ENCODE results near the gene CLEC18A.
"Not testable (repeated sequence)": the region's sequence is repeated elsewhere in the genome, so short reads cannot be mapped to it uniquely, and the experiment has no call there.

DNA sequence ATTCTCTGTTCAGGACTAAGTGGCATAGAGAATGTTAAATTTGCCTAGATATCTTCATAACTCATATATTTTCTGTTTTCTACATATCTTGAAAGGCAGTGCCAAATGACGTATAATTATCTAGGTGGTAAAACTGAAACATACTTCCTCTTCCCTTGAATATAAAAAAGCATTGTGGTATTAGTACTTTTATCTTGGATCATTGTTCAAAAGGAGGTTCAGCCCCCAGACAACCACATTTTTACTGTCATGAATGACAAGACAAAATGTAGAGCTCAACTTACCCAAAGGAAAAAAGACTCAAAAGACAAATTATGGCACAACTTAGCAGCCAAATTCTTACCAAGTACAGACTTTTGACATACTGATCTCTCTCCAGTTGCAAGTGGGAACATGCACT lies 34.1 kb downstream of the CLEC18A start:
- TF ChIP-seq POLR2A (IDR thresholded peaks at IDR 0.05), result not testable (repeated sequence)
- TF ChIP-seq, protein P1, sequence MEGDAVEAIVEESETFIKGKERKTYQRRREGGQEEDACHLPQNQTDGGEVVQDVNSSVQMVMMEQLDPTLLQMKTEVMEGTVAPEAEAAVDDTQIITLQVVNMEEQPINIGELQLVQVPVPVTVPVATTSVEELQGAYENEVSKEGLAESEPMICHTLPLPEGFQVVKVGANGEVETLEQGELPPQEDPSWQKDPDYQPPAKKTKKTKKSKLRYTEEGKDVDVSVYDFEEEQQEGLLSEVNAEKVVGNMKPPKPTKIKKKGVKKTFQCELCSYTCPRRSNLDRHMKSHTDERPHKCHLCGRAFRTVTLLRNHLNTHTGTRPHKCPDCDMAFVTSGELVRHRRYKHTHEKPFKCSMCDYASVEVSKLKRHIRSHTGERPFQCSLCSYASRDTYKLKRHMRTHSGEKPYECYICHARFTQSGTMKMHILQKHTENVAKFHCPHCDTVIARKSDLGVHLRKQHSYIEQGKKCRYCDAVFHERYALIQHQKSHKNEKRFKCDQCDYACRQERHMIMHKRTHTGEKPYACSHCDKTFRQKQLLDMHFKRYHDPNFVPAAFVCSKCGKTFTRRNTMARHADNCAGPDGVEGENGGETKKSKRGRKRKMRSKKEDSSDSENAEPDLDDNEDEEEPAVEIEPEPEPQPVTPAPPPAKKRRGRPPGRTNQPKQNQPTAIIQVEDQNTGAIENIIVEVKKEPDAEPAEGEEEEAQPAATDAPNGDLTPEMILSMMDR (IDR thresholded peaks at IDR 0.05 in 8 of 11, conservative IDR thresholded peaks at IDR 0.05 in 3 of 11), result not testable (repeated sequence)
